ENCODE data around the gene IFT25.

DNA sequence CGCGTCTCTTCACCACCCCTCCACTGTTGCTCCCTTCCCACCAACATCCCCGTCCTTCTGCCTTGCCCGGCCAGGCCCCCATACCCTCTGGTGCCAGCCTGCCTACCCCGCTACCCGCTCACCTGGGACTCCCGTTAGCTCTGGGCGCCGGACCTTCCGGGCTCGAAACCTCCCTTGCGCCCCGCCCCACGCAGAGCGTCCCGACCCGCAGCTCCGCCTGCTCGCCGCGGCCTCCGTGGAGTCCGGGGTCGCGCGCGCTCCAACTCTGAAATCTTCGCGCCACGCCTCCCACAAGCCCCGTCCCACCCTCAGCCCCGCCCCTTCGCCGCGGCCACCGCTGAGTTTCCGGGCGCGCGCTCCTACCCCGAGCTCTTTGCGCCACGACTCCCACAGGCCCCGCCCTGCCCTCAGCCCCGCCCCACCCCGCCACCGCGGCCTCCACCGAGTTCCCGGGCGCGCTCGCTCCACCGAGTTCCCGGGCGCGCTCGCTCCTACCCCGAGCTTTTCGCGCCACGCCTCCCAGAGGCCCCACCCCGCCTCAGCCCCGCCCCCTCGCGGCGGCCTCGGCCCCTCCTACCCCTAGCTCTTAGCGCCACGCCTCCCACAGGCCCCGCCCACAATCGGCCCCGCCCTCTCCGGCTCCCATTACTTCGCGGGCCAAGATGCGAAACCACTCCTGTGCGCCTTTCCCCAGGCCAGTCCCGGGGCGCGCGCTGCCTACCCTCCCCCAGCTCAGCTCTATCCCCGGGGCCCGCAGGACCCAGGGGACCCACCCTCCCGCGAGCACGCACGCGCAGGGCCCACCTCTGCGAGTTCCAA lies at the start of gene IFT25:
- TF ChIP-seq, protein P1, sequence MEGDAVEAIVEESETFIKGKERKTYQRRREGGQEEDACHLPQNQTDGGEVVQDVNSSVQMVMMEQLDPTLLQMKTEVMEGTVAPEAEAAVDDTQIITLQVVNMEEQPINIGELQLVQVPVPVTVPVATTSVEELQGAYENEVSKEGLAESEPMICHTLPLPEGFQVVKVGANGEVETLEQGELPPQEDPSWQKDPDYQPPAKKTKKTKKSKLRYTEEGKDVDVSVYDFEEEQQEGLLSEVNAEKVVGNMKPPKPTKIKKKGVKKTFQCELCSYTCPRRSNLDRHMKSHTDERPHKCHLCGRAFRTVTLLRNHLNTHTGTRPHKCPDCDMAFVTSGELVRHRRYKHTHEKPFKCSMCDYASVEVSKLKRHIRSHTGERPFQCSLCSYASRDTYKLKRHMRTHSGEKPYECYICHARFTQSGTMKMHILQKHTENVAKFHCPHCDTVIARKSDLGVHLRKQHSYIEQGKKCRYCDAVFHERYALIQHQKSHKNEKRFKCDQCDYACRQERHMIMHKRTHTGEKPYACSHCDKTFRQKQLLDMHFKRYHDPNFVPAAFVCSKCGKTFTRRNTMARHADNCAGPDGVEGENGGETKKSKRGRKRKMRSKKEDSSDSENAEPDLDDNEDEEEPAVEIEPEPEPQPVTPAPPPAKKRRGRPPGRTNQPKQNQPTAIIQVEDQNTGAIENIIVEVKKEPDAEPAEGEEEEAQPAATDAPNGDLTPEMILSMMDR (IDR thresholded peaks at IDR 0.05), result no peak
- TF ChIP-seq POLR2A (IDR thresholded peaks at IDR 0.05) (peak; percentile 74 to 76), EP300 (IDR thresholded peaks at IDR 0.05) (no peak)

Measured in gastroesophageal sphincter (tissue), 3 donors.